Thyroid gland (tissue), 4 donors: ENCODE measurements around the gene CISTR.

Experiments
- POLR2A ChIP-seq, 2 donors: fragments of 450-650 bp; IDR thresholded peaks; one replicate each; pipeline ENCODE4 v1.6.1; 2017; ENCODE audit warnings: antibody characterized with exemption in 2 of 2, mild to moderate bottlenecking in 2 of 2, moderate library complexity in 1 of 2
- TF ChIP-seq, protein P1 (sequence below), 6 experiments: fragments of 200-600 bp in 3 of 6; fragments of 450-650 bp in 3 of 6; sonication (generic) in 3 of 6; IDR thresholded peaks; one replicate each; pipeline ENCODE4 v1.5.1; 2016 to 2019; ENCODE audit warnings: antibody characterized with exemption in 6 of 6, mild to moderate bottlenecking in 2 of 6, inconsistent platforms in 1 of 6, moderate library complexity in 1 of 6

DNA sequence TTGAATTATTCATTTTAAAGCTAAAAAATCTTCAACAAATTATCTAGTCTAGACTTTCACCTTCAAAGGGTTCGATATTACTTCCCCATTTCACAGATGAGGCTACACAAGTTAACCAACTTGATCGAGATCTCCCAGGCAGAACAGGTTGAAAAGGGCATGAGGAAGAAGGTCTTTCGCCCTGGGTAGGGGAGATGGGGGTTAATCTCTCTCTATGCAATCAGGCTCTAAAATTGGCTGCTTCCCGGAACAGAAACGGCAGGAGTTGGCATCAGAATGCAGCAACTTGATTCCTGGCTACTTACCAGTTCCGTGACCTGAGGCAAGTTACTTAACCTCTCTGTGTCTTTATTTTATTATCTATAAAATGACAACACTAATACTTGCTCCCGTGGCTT is 2.4 kb upstream of the CISTR start:
- TF ChIP-seq, protein P1, sequence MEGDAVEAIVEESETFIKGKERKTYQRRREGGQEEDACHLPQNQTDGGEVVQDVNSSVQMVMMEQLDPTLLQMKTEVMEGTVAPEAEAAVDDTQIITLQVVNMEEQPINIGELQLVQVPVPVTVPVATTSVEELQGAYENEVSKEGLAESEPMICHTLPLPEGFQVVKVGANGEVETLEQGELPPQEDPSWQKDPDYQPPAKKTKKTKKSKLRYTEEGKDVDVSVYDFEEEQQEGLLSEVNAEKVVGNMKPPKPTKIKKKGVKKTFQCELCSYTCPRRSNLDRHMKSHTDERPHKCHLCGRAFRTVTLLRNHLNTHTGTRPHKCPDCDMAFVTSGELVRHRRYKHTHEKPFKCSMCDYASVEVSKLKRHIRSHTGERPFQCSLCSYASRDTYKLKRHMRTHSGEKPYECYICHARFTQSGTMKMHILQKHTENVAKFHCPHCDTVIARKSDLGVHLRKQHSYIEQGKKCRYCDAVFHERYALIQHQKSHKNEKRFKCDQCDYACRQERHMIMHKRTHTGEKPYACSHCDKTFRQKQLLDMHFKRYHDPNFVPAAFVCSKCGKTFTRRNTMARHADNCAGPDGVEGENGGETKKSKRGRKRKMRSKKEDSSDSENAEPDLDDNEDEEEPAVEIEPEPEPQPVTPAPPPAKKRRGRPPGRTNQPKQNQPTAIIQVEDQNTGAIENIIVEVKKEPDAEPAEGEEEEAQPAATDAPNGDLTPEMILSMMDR (IDR thresholded peaks at IDR 0.05) = no peak
- no peak for TF ChIP-seq POLR2A (IDR thresholded peaks at IDR 0.05)
